GM18505 (cell line): ENCODE measurements around the gene EPAS1.
"Not testable (repeated sequence)": the region's sequence is repeated elsewhere in the genome, so short reads cannot be mapped to it uniquely, and the experiment has no call there.

Experiments
- ATAC-seq: cut with Tn5 transposase; IDR thresholded peaks from one replicate; pipeline ENCODE4 v1.9.1; 2021; ENCODE audit not compliant: unreplicated experiment
- POLR2A ChIP-seq: IDR thresholded peaks from 4 replicates; pipeline ENCODE4 v1.6.1; 2011; ENCODE audit warnings: borderline replicate concordance; ENCODE audit not compliant: insufficient read depth, insufficient read length; ENCODE audit errors: extremely low read depth

The EPAS1 gene

DNA sequence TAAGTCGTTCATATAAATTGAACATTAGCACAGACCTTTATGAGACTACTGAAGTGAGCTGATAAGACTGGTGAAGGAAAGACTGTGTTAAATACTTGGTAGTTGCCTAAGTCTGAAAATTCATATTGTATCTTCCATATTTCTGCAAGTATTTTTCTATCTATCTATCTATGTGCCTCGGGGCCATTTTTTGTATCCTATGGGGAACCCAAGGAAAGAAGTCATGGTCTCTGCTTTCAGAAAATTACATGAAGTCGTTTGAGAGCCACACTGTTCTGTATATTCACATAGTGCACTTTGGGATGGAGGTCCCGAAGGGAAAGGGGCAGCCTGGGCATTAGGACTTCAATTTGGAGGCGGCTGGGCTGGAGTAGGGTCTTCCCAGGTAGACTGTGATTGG, 89.6 kb downstream of the EPAS1 start:
- no peak for ATAC-seq
- TF ChIP-seq POLR2A: no peak

DNA sequence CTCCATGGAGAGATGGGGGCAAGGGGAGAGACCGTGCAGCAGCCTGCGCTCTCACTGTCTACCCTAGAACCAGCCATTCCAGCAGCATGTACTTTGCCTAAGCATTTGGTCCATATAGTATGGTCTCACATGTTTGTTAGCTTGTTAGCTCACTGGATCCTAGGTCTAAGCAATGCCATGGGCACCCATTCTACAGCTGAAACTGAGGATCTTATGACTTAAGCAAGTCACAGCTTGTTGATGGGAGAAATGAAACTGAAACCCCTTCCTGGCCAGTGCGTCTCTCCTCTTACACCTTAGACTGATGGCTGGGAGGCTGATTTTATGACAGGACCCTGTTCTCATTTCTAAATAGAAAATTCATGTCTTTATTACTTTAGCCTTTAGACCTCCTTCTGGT, 90.1 kb downstream of the EPAS1 start:
- no peak for TF ChIP-seq POLR2A

DNA sequence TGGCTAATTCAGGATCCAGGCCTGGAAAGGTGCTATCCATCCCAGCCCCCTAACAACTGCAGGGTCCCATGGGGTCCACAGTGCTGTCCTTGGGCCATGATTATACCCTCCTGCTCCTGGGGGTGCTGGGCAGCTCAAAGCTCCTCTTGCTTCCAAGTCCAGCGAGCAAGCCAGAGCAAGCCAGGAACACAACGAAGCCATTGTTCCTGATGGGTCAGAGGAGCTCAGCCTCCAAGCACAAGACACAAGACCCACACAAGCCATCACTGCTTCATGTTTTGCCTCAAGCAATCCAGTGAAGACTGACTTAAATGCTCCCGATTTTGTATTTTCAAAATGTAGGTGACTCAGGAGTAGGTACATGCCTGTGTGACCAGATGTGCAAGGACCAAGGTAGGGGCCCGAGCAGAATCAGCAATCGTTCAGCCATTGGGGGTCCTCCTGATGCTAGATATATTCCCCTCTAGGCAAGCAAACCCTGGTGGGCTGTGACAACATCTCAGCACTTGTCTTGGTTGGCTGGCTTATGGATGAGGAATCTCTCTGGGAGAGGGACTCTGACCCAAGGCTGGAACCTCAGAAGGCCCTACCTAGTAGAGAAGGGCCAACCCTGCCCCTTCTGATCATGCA, 90.8 kb downstream of the EPAS1 start:
- ATAC-seq: no peak
- no peak for TF ChIP-seq POLR2A

More for the DNA sequence above, 90.1 kb downstream of the EPAS1 start:
- no peak for ATAC-seq

GRCh38 chr2:46388881-46389280, 91.7 kb downstream of the EPAS1 start:
- no peak for TF ChIP-seq POLR2A
- no peak for ATAC-seq

GRCh38 chr2:46389417-46389916, 92.3 kb downstream of the EPAS1 start:
- no peak for ATAC-seq
- no peak for TF ChIP-seq POLR2A

DNA sequence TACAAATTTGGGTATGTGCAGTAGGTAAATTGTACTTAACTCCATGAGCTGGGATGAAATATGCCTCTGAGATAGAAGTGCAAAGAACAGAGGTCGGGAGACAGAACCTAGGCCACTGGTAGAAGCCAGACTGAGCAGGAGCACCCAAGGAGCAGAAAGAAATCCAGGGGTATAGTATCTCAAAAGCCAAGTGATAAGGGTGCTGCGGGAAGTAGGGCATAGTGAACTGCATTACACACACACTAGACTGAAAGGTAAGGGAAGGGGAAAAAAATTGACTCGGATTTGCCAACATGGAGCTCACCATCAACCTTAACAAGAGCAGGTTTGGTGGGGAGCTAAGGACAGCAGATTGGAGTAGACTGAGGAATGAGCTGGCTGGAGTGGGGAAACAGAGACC, 92.8 kb downstream of the EPAS1 start:
- ATAC-seq: no peak
- no peak for TF ChIP-seq POLR2A

GRCh38 chr2:46390901-46391395, 93.7 kb downstream of the EPAS1 start:
- no peak for ATAC-seq
- no peak for TF ChIP-seq POLR2A

DNA sequence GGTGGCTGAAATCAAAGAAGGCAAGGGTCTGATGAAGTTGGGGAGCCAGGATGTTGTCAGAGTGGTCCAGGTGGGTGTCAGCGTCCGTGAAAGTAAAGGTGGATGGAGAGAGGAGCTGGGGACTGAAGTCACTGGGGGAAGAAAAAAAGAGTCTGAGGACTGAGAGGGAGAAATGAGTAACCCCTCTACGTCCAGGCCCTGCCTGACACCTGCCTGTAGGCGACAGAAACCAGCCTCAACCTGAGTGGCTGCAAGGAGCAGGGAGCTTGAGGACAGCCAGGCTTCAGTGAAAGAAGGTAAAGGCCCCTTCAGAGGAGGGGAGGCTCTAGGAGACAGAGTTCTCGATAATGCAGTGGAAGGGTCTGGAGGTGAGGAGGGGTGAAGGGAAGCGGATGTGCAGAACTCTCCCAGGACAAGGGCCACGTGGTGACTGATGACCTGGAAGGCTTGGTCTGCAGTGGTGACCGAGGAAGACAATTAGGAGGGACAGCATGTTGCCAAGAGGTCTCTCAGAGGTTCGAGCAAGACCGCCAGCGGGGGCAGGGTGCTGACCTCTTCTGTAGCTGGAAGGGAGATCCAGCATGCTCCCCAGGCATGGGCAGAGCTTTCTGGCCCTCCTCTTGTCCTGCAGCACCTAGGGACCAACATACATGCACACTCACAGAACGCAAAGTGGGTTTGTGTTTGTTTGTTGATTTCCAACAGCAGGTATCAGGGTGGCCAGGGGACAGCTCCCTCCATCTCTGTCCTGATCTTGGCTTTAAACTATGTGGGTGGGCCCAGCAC, 95.5 kb downstream of the EPAS1 start:
- no peak for TF ChIP-seq POLR2A
- no peak for ATAC-seq

DNA sequence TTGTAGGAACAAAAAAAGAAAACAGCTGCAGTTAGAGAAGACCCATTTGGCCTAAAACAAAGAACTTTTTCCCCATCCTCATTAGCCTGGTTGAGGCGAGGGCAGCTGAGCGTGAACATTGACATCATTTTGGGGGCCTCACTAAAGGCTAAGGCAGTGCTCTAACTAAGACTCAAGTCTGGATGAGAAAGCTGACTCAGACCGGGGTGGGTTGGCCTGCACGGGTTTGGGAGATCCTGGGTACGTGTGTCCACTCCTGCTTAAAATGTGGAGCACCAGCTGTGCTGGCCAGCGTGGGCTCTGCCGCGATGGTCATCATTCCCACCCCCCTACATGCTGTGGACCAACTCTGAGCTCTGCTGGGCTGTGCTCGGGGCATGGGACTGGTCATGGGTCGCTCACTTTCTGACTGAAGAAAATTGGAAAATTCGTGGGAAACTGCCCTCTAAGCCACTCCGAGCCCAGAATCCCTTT, 96.2 kb downstream of the EPAS1 start:
- no peak for TF ChIP-seq POLR2A
- ATAC-seq: no peak

DNA sequence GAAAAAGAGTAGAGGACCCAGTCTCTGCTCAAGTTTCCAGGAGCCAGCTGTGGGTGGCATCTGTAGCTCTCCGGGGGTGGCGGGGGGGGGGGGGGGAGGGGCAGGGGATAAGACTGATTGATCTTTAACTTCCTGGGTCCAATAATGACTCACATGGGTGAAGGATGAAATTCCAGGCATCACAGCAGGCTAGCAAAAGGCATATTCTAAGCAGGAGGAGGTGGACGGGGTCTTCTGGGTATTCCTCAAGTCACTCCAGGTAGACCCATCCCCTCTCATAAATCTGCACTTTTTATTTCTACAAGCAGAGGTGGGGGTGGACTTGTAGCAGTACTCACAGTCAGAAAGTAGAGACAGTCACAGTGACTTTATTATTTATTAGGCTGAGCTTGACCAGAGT, 96.7 kb downstream of the EPAS1 start:
- TF ChIP-seq POLR2A: no peak
- no peak for ATAC-seq

DNA sequence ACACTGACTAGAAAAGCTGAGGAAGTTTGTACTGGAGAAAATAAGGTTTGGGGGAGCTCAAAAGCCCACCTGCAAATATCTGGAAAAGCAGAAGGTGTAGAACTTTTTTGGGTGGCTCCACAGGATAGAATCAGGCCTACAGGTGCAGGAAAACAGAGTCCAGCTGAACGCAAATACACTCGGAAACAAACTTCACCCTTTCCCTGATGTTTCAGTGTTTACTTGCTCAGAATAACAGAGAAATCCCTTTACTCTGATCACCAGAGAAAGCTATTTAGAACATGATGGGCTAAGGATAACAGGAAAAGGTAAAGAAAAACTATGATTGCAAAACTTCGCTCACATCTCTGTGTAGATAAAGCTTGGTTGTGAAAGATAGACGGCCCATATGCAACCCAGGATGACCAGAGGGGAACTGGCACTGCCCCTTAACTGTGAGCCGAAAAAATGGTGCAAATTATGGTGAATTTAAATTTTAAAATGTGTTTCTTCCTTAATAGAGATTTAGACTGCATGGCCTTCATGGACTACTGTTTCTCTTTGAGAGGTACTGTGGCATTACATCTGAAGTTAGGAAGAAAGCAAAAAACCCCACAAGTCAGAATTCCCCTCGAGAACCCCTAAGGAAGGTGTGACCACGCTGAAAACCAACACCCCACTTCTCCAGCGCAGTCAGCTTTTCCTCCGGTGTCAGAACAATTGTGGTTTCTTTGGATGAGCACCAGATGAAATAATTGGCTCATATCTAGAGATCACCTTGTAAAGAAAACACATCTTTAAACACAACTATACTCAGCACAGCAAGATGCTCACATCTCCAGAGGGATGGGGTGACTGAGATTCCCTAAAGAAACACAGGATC, 97.7 kb downstream of the EPAS1 start:
- no peak for TF ChIP-seq POLR2A
- ATAC-seq: no peak

GRCh38 chr2:46395730-46396129, 98.5 kb downstream of the EPAS1 start:
- ATAC-seq: not testable (repeated sequence)

- TF ChIP-seq POLR2A: no peak
- no peak for ATAC-seq
Measured at GRCh38 chr2:46400016-46400415, 102.8 kb downstream of the EPAS1 start.
